SK-N-SH treated with all-trans-retinoic acid at 6 μM for 48 hours (cell line): Measurements from ENCODE around the gene B3GNT5.

Source experiments
- ATAC-seq: fragments of 200-7000 bp; cut with Tn5 transposase; 3 replicates; pipeline ENCODE4 v1.9.1; 2020; ENCODE audit warnings: mild to moderate bottlenecking, moderate library complexity
- ARNTL ChIP-seq: fragments of 450-650 bp; formaldehyde crosslinking; IDR thresholded peaks from 2 replicates; pipeline ENCODE4 v1.5.0; 2020; ENCODE audit warnings: low read depth, mild to moderate bottlenecking, moderate library complexity, borderline replicate concordance
- BACH2 ChIP-seq: fragments of 250-450 bp; sonication (Bioruptor Pico); IDR thresholded peaks from 2 replicates; pipeline ENCODE4 v1.9.0; 2021; ENCODE audit warnings: mild to moderate bottlenecking, borderline replicate concordance
- CREB5 ChIP-seq: fragments of 250-450 bp; sonication (Bioruptor Pico); IDR thresholded peaks from 2 replicates; pipeline ENCODE4 v1.5.1; 2020; ENCODE audit warnings: low read depth, mild to moderate bottlenecking, moderate library complexity
- CSDC2 ChIP-seq: fragments of 250-450 bp; sonication (Bioruptor Pico); IDR thresholded peaks from 2 replicates; pipeline ENCODE4 v1.5.0; 2020; ENCODE audit warnings: mild to moderate bottlenecking, moderate library complexity
- CSRNP3 ChIP-seq: fragments of 250-450 bp; sonication (Bioruptor Pico); IDR thresholded peaks from 2 replicates; pipeline ENCODE4 v1.5.1; 2021; ENCODE audit warnings: mild to moderate bottlenecking, moderate library complexity
- ESRRG ChIP-seq: fragments of 250-450 bp; sonication (Bioruptor Pico); IDR thresholded peaks from 2 replicates; pipeline ENCODE4 v1.6.1; 2021; ENCODE audit warnings: mild to moderate bottlenecking
- GLIS3 ChIP-seq: fragments of 250-450 bp; sonication (Bioruptor Pico); IDR thresholded peaks from 2 replicates; pipeline ENCODE4 v1.5.0; 2020; ENCODE audit warnings: mild to moderate bottlenecking, moderate library complexity
- ISL1 ChIP-seq: fragments of 250-450 bp; sonication (Bioruptor Pico); IDR thresholded peaks from 2 replicates; pipeline ENCODE4 v2.1.2; 2022; ENCODE audit warnings: mild to moderate bottlenecking, moderate library complexity
- OSR1 ChIP-seq: fragments of 250-450 bp; sonication (Bioruptor Pico); IDR thresholded peaks from 2 replicates; pipeline ENCODE4 v1.8.0; 2022; ENCODE audit warnings: moderate library complexity, mild to moderate bottlenecking, inconsistent platforms
- PATZ1 ChIP-seq: fragments of 250-450 bp; sonication (Bioruptor Pico); IDR thresholded peaks from 2 replicates; pipeline ENCODE4 v1.8.0; 2020; ENCODE audit warnings: mild to moderate bottlenecking, moderate library complexity, borderline replicate concordance
- POU6F1 ChIP-seq: fragments of 250-450 bp; sonication (Bioruptor Pico); IDR thresholded peaks from 2 replicates; pipeline ENCODE4 v1.8.0; 2021; ENCODE audit warnings: low read depth, mild to moderate bottlenecking, moderate library complexity, borderline replicate concordance
- PPARA ChIP-seq: fragments of 250-450 bp; sonication (Bioruptor Pico); IDR thresholded peaks from 2 replicates; pipeline ENCODE4 v1.5.0; 2020; ENCODE audit warnings: mild to moderate bottlenecking, borderline replicate concordance
- RARB ChIP-seq: fragments of 250-450 bp; sonication (Bioruptor Pico); IDR thresholded peaks from 2 replicates; pipeline ENCODE4 v1.8.0; 2021; ENCODE audit warnings: mild to moderate bottlenecking, moderate library complexity
- SNAI2 ChIP-seq: fragments of 250-450 bp; sonication (Bioruptor Pico); IDR thresholded peaks from 2 replicates; pipeline ENCODE4 v1.5.0; 2020; ENCODE audit warnings: mild to moderate bottlenecking, moderate library complexity
- TCF4 ChIP-seq: fragments of 250-450 bp; sonication (Bioruptor Pico); IDR thresholded peaks from 2 replicates; pipeline ENCODE4 v1.8.0; 2021; ENCODE audit warnings: mild to moderate bottlenecking, moderate library complexity, borderline replicate concordance
- TOX ChIP-seq: fragments of 250-450 bp; sonication (Bioruptor Pico); IDR thresholded peaks from 2 replicates; pipeline ENCODE4 v1.8.0; 2021; ENCODE audit warnings: mild to moderate bottlenecking, moderate library complexity, borderline replicate concordance
- TSHZ2 ChIP-seq: fragments of 250-450 bp; sonication (Bioruptor Pico); IDR thresholded peaks from 2 replicates; pipeline ENCODE4 v1.5.0; 2020; ENCODE audit warnings: mild to moderate bottlenecking, moderate library complexity
- ZC3H10 ChIP-seq: fragments of 250-450 bp; sonication (Bioruptor Pico); IDR thresholded peaks from 2 replicates; pipeline ENCODE4 v1.5.1; 2021; ENCODE audit warnings: mild to moderate bottlenecking, moderate library complexity
- ZFP3 ChIP-seq: fragments of 250-450 bp; sonication (Bioruptor Pico); IDR thresholded peaks from 2 replicates; pipeline ENCODE4 v1.5.0; 2020; ENCODE audit warnings: mild to moderate bottlenecking, moderate library complexity
- ZFP30 ChIP-seq: fragments of 450-650 bp; formaldehyde crosslinking; IDR thresholded peaks from 2 replicates; pipeline ENCODE4 v1.5.0; 2022; ENCODE audit warnings: mild to moderate bottlenecking, moderate library complexity
- ZNF565 ChIP-seq: fragments of 450-650 bp; formaldehyde crosslinking; conservative IDR thresholded peaks from 2 replicates; pipeline ENCODE4 v1.5.0; 2020; ENCODE audit warnings: low read depth, mild to moderate bottlenecking, moderate library complexity
- ZNF70 ChIP-seq: fragments of 450-650 bp; formaldehyde crosslinking; IDR thresholded peaks from 2 replicates; pipeline ENCODE4 v1.5.0; 2020; ENCODE audit warnings: mild to moderate bottlenecking, moderate library complexity
- ZNF8 ChIP-seq: fragments of 450-650 bp; formaldehyde crosslinking; IDR thresholded peaks from 2 replicates; pipeline ENCODE4 v1.5.0; 2020; ENCODE audit warnings: mild to moderate bottlenecking, moderate library complexity

B3GNT5 gene

GRCh38 chr3:183224180-183224970, 28.7 kb upstream of the B3GNT5 start:
- no peak for ATAC-seq
- no peak for TF ChIP-seq ISL1 (CRISPR knock-in tag)
- TF ChIP-seq ESRRG = no peak
- no peak for TF ChIP-seq SNAI2 (CRISPR knock-in tag)
- no peak for TF ChIP-seq TCF4 (CRISPR knock-in tag)
- no peak for TF ChIP-seq BACH2 (CRISPR knock-in tag)
- TF ChIP-seq ZC3H10 (CRISPR knock-in tag) = no peak
- no peak for TF ChIP-seq ZNF8 (CRISPR knock-in tag)
- no peak for TF ChIP-seq ZFP3 (CRISPR knock-in tag)
- TF ChIP-seq ZNF70 = no peak
- TF ChIP-seq GLIS3 (CRISPR knock-in tag) = no peak
- TF ChIP-seq PATZ1 = no peak
- TF ChIP-seq CSDC2 (CRISPR knock-in tag) = no peak
- no peak for TF ChIP-seq OSR1
- no peak for TF ChIP-seq CREB5
- no peak for TF ChIP-seq PPARA (CRISPR knock-in tag)
- no peak for TF ChIP-seq ARNTL (CRISPR knock-in tag)
- no peak for TF ChIP-seq CSRNP3 (CRISPR knock-in tag)
- TF ChIP-seq RARB (CRISPR knock-in tag) = no peak

- TF ChIP-seq ZNF8 (CRISPR knock-in tag) (no peak), BACH2 (CRISPR knock-in tag) (no peak), TOX (no peak), POU6F1 (CRISPR knock-in tag) (no peak), ZNF70 (no peak), CSDC2 (CRISPR knock-in tag) (no peak), ESRRG (no peak), ZNF565 (CRISPR knock-in tag) (no peak), ZFP30 (CRISPR knock-in tag) (no peak)
- TF ChIP-seq, all 23 proteins: peak for 0
- ATAC-seq = no peak
These were observed 26.6 kb upstream of the B3GNT5 start for GRCh38 chr3:183226333-183226890.

- no peak for ATAC-seq
- TF ChIP-seq TSHZ2 (CRISPR knock-in tag) (no peak), ARNTL (CRISPR knock-in tag) (no peak), SNAI2 (CRISPR knock-in tag) (no peak), ZNF70 (no peak), ESRRG (no peak), GLIS3 (CRISPR knock-in tag) (no peak), POU6F1 (CRISPR knock-in tag) (no peak), PPARA (CRISPR knock-in tag) (no peak), TCF4 (CRISPR knock-in tag) (no peak), PATZ1 (no peak), ZFP30 (CRISPR knock-in tag) (no peak), ZNF8 (CRISPR knock-in tag) (no peak), ISL1 (CRISPR knock-in tag) (no peak), ZC3H10 (CRISPR knock-in tag) (no peak), BACH2 (CRISPR knock-in tag) (no peak)
These were observed 25.5 kb upstream of the B3GNT5 start for GRCh38 chr3:183227586-183227985.
